SK-N-SH (cell line): ENCODE data around the gene CLIC5.

Source experiments
- CHD2 ChIP-seq: fragments of 150-350 bp; IDR thresholded peaks from 2 replicates; pipeline ENCODE4 v1.6.1; 2018; ENCODE audit warnings: low read length; ENCODE audit not compliant: partially characterized antibody
- ELF1 ChIP-seq: IDR thresholded peaks from 2 replicates; pipeline ENCODE4 v1.4.0; 2012
- EP300 ChIP-seq, 2 experiments: IDR thresholded peaks; 2 replicates each; pipeline versions ENCODE4 v1.4.0 to v1.6.1; 2012; ENCODE audit warnings: borderline replicate concordance in 1 of 2, low read depth in 1 of 2, low read length in 1 of 2
- GABPA ChIP-seq: IDR thresholded peaks from 2 replicates; pipeline ENCODE4 v1.4.0; 2012; ENCODE audit warnings: low read depth, mild to moderate bottlenecking
- MXI1 ChIP-seq: IDR thresholded peaks from 2 replicates; pipeline ENCODE4 v1.6.1; 2012; ENCODE audit warnings: mild to moderate bottlenecking, low read depth, low read length, improper control_type of control experiment
- NFIC ChIP-seq: IDR thresholded peaks from 2 replicates; pipeline ENCODE4 v1.4.0; 2012; ENCODE audit warnings: borderline replicate concordance
- RAD21 ChIP-seq: IDR thresholded peaks from 2 replicates; pipeline ENCODE4 v1.6.1; 2012; ENCODE audit warnings: mild to moderate bottlenecking, low read length
- SMC3 ChIP-seq: IDR thresholded peaks from 2 replicates; pipeline ENCODE4 v1.6.1; 2012; ENCODE audit warnings: low read depth, low read length, improper control_type of control experiment
- TAF1 ChIP-seq: IDR thresholded peaks from 2 replicates; pipeline ENCODE4 v1.6.1; 2012; ENCODE audit warnings: low read depth, mild to moderate bottlenecking, low read length, moderate library complexity, borderline replicate concordance
- YY1 ChIP-seq: IDR thresholded peaks from 2 replicates; pipeline ENCODE4 v1.4.0; 2012; ENCODE audit warnings: low read depth, mild to moderate bottlenecking
- TF ChIP-seq, protein P1 (sequence below): fragments of 200-600 bp; sonication (generic); IDR thresholded peaks from 2 replicates; pipeline ENCODE4 v1.6.1; 2017; ENCODE audit warnings: antibody characterized with exemption, mild to moderate bottlenecking, moderate library complexity
- TF ChIP-seq, protein P2 (sequence below): IDR thresholded peaks from 2 replicates; pipeline ENCODE4 v1.4.0; 2012; ENCODE audit warnings: low read depth, borderline replicate concordance
- TF ChIP-seq, protein P3 (sequence below): IDR thresholded peaks from 2 replicates; pipeline ENCODE4 v1.4.0; 2012; ENCODE audit warnings: low read depth

DNA sequence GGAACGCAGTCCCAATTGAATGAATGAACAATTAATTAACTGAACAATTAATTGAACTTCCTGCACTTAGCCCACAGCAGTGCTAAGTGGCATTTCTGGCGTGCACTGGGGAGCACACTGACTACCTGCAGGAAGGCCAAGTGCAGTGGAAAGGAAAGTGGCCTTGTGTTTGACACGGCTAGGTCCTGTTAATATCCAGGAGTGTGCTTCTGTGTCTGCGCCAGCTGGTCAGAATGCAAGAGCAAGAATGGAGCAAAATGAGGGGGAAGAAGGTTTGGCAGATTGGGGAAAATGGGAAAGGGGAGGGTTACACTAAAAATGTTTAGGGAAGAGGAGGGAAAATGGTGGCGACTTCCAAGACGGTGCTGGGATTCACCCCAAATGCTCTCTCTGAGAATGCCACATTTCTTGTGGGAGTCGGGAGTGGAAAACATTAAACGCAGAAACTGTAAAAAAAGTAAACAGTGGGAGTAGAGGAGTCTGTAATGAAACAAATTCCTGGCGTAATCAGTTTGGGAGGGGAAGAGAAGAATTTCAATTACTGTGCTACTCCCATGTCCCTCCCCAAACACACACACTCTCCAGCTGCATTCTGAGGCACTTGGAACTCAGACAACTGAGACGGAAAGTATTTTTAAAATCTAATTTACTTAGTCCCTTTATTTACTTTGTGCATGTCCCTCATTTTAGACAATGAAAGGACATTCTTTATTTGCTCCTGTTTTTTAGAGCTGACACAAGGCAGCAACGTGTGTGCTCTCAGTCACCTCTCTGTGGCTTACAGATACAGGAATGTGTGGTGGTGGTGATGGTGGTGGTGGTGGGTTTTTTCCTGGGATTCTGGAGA is 64.1 kb downstream of the CLIC5 start:
- TF ChIP-seq, protein P1, sequence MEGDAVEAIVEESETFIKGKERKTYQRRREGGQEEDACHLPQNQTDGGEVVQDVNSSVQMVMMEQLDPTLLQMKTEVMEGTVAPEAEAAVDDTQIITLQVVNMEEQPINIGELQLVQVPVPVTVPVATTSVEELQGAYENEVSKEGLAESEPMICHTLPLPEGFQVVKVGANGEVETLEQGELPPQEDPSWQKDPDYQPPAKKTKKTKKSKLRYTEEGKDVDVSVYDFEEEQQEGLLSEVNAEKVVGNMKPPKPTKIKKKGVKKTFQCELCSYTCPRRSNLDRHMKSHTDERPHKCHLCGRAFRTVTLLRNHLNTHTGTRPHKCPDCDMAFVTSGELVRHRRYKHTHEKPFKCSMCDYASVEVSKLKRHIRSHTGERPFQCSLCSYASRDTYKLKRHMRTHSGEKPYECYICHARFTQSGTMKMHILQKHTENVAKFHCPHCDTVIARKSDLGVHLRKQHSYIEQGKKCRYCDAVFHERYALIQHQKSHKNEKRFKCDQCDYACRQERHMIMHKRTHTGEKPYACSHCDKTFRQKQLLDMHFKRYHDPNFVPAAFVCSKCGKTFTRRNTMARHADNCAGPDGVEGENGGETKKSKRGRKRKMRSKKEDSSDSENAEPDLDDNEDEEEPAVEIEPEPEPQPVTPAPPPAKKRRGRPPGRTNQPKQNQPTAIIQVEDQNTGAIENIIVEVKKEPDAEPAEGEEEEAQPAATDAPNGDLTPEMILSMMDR, result no peak
- TF ChIP-seq TAF1, result no peak
- TF ChIP-seq ELF1, result no peak
- no peak for TF ChIP-seq GABPA
- no peak for TF ChIP-seq EP300 (IDR thresholded peaks at IDR 0.05; ENCODE audit: borderline replicate concordance in 1 of 2, low read depth in 1 of 2, low read length in 1 of 2)
- TF ChIP-seq YY1, result no peak
- no peak for TF ChIP-seq CHD2
- TF ChIP-seq SMC3, result no peak
- TF ChIP-seq, protein P2, sequence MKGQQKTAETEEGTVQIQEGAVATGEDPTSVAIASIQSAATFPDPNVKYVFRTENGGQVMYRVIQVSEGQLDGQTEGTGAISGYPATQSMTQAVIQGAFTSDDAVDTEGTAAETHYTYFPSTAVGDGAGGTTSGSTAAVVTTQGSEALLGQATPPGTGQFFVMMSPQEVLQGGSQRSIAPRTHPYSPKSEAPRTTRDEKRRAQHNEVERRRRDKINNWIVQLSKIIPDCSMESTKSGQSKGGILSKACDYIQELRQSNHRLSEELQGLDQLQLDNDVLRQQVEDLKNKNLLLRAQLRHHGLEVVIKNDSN, result no peak
- no peak for TF ChIP-seq RAD21
- no peak for TF ChIP-seq NFIC
- no peak for TF ChIP-seq MXI1
- TF ChIP-seq, protein P3, sequence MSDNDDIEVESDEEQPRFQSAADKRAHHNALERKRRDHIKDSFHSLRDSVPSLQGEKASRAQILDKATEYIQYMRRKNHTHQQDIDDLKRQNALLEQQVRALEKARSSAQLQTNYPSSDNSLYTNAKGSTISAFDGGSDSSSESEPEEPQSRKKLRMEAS, result no peak
